GM18951 (cell line): Measurements from ENCODE around the gene FAM151B.

Experiments
- POLR2A ChIP-seq: IDR thresholded peaks from 4 replicates; pipeline ENCODE4 v1.6.1; 2011; ENCODE audit warnings: mild to moderate bottlenecking; ENCODE audit not compliant: insufficient read length, insufficient read depth; ENCODE audit errors: extremely low read depth
- in situ Hi-C: fragments of 300-500 bp; cut with MboI; formaldehyde crosslinking; loops from one replicate; pipeline ENCODE4 v1.12.0; 2022; ENCODE audit warnings: low sequenced_read_pairs, mixed read lengths, inconsistent platforms; ENCODE audit not compliant: unreplicated experiment

FAM151B gene

GRCh38 chr5:80516826-80517225 lies 28.9 kb downstream of the FAM151B start:
- in situ Hi-C loops = no loop called here
- no peak for TF ChIP-seq POLR2A

- in situ Hi-C loops = no loop called here
- no peak for TF ChIP-seq POLR2A
Measured at GRCh38 chr5:80540691-80541090, 52.8 kb downstream of the FAM151B start.

- TF ChIP-seq POLR2A = no peak
- in situ Hi-C loops = no loop called here
Measured at GRCh38 chr5:80541392-80541791, 53.5 kb downstream of the FAM151B start.

- in situ Hi-C loops = no loop called here
- no peak for TF ChIP-seq POLR2A
Measured at GRCh38 chr5:80554646-80555045, 66.7 kb downstream of the FAM151B start.

GRCh38 chr5:80555099-80555498 lies 67.2 kb downstream of the FAM151B start:
- in situ Hi-C loops = no loop called here
- no peak for TF ChIP-seq POLR2A

- in situ Hi-C loops = no loop called here
- TF ChIP-seq POLR2A = no peak
Measured at GRCh38 chr5:80559244-80559643, 71.3 kb downstream of the FAM151B start.

GRCh38 chr5:80565330-80565729 lies 77.4 kb downstream of the FAM151B start:
- TF ChIP-seq POLR2A = no peak
- in situ Hi-C loops = no loop called here

GRCh38 chr5:80566711-80567259 lies 78.9 kb downstream of the FAM151B start:
- TF ChIP-seq POLR2A = no peak
- in situ Hi-C loops = no loop called here

GRCh38 chr5:80568251-80568650 lies 80.4 kb downstream of the FAM151B start:
- in situ Hi-C loops = no loop called here
- TF ChIP-seq POLR2A = no peak

- in situ Hi-C loops = no loop called here
- no peak for TF ChIP-seq POLR2A
Measured at GRCh38 chr5:80569086-80569960, 81.4 kb downstream of the FAM151B start.

- in situ Hi-C loops = no loop called here
- TF ChIP-seq POLR2A = no peak
Measured at GRCh38 chr5:80569961-80570786, 82.3 kb downstream of the FAM151B start, which contains the start of gene ANKRD34B. ANKRD34B (minus strand) TSS chr5:80570280; CDS start chr5:80560019, 10,261 bp downstream.

- in situ Hi-C loops = no loop called here
- TF ChIP-seq POLR2A = no peak
Measured at GRCh38 chr5:80573062-80573461, 85.2 kb downstream of the FAM151B start.

GRCh38 chr5:80576383-80576782 lies 88.5 kb downstream of the FAM151B start:
- in situ Hi-C loops = no loop called here
- no peak for TF ChIP-seq POLR2A
